ENCODE measurements around the gene MINK1. TPM values are rescaled to one million over a fixed set of nuclear protein-coding genes. Genes with fewer than 3 reads are reported as not detected.

MINK1 gene
- total RNA-seq, 2 donors from 2014 or later: 188 to 263 TPM

DNA sequence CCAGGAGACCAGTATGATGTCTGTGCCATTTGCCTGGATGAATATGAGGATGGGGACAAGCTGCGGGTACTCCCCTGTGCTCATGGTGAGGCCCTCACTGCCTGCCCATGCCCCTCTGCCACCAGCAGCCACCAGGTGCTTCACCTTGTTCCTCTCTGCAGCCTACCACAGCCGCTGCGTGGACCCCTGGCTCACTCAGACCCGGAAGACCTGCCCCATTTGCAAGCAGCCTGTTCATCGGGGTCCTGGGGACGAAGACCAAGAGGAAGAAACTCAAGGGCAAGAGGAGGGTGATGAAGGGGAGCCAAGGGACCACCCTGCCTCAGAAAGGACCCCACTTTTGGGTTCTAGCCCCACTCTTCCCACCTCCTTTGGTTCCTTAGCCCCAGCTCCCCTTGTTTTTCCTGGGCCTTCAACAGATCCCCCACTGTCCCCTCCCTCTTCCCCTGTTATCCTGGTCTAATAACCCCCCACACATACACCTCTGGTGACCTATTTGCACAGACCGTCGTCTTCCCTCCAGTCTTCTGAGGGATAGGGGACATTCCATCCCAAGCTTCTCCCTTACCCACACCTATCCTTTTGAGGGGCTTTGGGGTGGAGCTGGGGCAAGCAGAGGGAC lies 111.5 kb downstream of the MINK1 start:
- DNase-seq (no peak), ATAC-seq (no peak)
- H3K9me3 ChIP-seq (ENCODE audit: control insufficient read depth, low read length, poor library complexity, severe bottlenecking): no peaks in the 10 kb centered on the region
- Mint-ChIP-seq H3K27me3 (no peaks in the 10 kb centered on the region), H3K36me3 (ENCODE audit: low read depth) (peaks cover 28% of the 10 kb centered on the region), H3K4me3 (peak overlapping the region; percentile 100), H3K27ac (peak overlapping the region; percentile 93), H3K4me1 (peaks cover 59% of the 10 kb centered on the region)

DNA sequence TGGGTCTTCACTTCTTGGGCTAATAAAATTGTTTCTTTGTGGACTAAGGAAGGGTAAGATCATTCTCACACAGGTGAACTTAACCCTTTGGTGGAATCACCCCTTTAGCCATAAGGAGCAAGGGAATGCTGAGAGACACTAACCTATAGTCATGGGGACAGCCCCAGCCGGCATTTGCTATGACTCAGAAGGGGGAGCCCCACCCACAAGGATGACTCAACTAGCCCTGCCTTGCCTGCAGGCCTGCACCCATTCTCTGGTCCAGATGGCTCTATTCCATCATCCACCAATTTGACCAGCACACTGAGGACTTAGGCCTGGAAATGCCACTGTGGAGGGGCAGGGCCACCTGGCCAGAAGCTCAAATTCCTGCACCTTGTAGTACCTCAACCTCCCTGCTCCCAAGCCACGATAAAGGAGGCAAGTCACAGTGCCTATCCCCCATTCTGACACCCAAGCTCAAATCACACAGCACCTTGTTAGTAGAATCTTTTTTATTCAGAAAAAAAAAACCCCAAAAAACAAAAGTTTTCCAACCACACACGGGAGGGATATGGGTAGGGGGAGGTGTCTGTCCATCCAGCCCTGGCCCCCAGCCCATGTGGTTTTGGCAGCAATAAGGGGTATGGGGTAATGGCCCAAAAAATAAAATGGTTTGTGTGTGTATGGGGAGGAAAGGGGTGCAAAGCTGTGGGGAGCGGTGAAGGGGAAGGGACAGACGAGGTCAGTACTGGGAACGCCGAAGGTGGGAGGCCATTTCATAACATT lies 112.2 kb downstream of the MINK1 start:
- DNase-seq: peak; percentile 48 to 61 (median 54)
- ATAC-seq: peak; percentile 40
- peak overlapping the region; percentile 100 for H3K4me3 Mint-ChIP-seq
- peaks cover 58% of the 10 kb centered on the region for H3K4me1 Mint-ChIP-seq
- peaks cover 26% of the 10 kb centered on the region for H3K36me3 Mint-ChIP-seq (ENCODE audit: low read depth)
- peak overlapping the region; percentile 93 for H3K27ac Mint-ChIP-seq
- no peaks in the 10 kb centered on the region for H3K9me3 ChIP-seq (ENCODE audit: control insufficient read depth, low read length, poor library complexity, severe bottlenecking)
- no peaks in the 10 kb centered on the region for H3K27me3 Mint-ChIP-seq

DNA sequence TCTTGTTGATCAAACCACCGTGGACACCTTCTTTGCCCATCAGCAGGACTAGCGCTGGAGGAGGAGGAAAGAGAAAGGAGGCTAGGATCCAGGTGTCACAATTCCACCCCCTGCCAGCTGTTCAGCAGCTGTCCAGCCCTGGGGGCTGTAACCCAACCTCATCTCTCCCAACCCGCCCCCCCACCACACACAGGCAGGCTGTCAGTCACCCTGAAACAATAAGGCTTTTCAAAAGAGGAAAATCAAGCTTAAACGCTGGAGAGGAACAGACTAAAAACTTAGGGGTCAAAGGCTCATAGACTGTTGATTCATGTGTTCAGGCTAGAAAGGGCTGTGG lies 112.8 kb downstream of the MINK1 start:
- Mint-ChIP-seq H3K27ac (peak overlapping the region; percentile 93), H3K4me1 (peaks cover 63% of the 10 kb centered on the region), H3K4me3 (peak overlapping the region; percentile 100), H3K27me3 (no peaks in the 10 kb centered on the region), H3K36me3 (ENCODE audit: low read depth) (peaks cover 26% of the 10 kb centered on the region)
- H3K9me3 ChIP-seq (ENCODE audit: control insufficient read depth, low read length, poor library complexity, severe bottlenecking): no peaks in the 10 kb centered on the region
- no peak for ATAC-seq
- no peak for DNase-seq

DNA sequence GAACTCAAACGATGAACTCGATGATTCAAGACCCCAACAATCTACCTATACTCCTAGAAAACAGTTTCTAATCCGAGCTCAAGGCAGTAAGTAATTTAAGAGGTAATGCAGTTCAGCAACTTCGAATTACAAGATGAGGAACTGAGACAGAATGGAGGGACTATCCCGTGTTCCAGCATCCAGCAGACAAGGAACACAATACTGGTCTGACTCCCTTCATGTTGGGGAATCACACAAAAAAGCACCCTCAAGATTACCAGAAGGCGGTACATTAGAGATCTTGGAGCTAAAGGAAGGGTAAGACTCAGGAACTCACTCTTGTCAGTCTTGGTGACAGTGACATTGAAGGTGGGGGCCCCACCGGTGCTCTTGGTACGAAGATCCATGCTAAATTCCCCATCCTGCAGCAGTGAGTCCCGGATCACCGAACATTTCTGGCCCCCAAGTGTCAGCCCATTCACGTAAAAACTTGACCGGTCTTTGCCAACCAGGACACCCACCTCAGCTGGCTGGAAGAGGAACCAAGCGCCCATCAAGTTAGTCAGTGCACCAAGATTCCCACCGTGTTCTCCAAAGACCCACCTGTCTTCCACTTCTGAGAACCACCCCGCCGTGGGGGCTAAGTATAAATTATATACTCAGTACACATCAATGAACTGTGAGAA lies 113.3 kb downstream of the MINK1 start:
- Mint-ChIP-seq H3K4me3 (peak overlapping the region; percentile 100), H3K36me3 (ENCODE audit: low read depth) (peaks cover 22% of the 10 kb centered on the region), H3K27me3 (no peaks in the 10 kb centered on the region), H3K4me1 (peaks cover 61% of the 10 kb centered on the region), H3K27ac (peak overlapping the region; percentile 93)
- H3K9me3 ChIP-seq (ENCODE audit: control insufficient read depth, low read length, poor library complexity, severe bottlenecking): no peaks in the 10 kb centered on the region
- no peak for DNase-seq
- ATAC-seq: no peak

DNA sequence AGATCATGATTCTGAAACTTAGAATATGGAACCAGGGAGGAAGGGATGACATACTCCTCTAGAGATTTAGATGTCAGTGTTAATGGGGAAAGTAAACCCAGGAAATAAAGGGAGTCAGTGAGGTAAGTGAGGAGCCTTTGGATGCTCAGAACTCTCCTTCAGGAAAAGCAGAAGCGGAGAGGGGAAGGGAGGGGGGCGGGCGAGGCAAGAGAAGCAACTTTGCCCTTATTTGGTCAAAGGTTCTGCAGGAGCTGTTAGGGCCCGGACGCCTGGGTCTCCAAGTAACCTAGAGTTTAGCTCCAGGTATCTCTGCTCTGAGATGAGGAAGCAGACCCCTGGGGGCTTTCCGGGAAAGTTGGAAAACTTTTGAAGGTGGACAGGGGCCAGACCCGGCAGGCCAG lies 113.9 kb downstream of the MINK1 start:
- Mint-ChIP-seq H3K4me1 (peaks cover 56% of the 10 kb centered on the region), H3K27me3 (no peaks in the 10 kb centered on the region), H3K36me3 (ENCODE audit: low read depth) (peaks cover 19% of the 10 kb centered on the region), H3K4me3 (peak overlapping the region; percentile 100), H3K27ac (peak overlapping the region; percentile 93)
- no peak for DNase-seq
- H3K9me3 ChIP-seq (ENCODE audit: control insufficient read depth, low read length, poor library complexity, severe bottlenecking): no peaks in the 10 kb centered on the region
- ATAC-seq: no peak

Other genes starting within 250 kb of the MINK1 start
- gene SMTNL2, start 248.8 kb upstream of the MINK1 start, total RNA-seq: not detected
- under 1 TPM in 1 of 2 donors, not detected in 1; 0.13 TPM for gene ALOX15, start 191.7 kb upstream of the MINK1 start, total RNA-seq
- 10 to 100 TPM; 38.0 to 44.9 TPM for gene PELP1, start 129.2 kb upstream of the MINK1 start, total RNA-seq
- gene ARRB2, start 122.7 kb upstream of the MINK1 start, total RNA-seq: 100 to 1,000 TPM; 220 to 255 TPM
- gene MED11, start 101.9 kb upstream of the MINK1 start, total RNA-seq: 1 to 10 TPM; 5.9 to 9.3 TPM
- 1 to 10 TPM; 1.0 to 1.6 TPM for gene ZMYND15, start 93.5 kb upstream of the MINK1 start, total RNA-seq
- 10 to 100 TPM; 10.3 to 15.3 TPM for gene CXCL16, start 93.4 kb upstream of the MINK1 start, total RNA-seq
- not detected for gene TM4SF5, start 61.5 kb upstream of the MINK1 start, total RNA-seq
- not detected for gene VMO1, start 47.0 kb upstream of the MINK1 start, total RNA-seq
- under 1 TPM in 1 of 2 donors, not detected in 1; 0.34 TPM for gene GLTPD2, start 44.4 kb upstream of the MINK1 start, total RNA-seq
- gene PSMB6, start 37.2 kb upstream of the MINK1 start, total RNA-seq: 10 to 100 TPM; 54.3 to 59.7 TPM
- gene PLD2, start 26.2 kb upstream of the MINK1 start, total RNA-seq: 10 to 100 TPM; 30.6 to 32.8 TPM
- 10 to 100 TPM; 10.7 to 12.8 TPM for gene C17orf107, start 66.2 kb downstream of the MINK1 start, total RNA-seq
- gene CHRNE, start 69.8 kb downstream of the MINK1 start, total RNA-seq: 1 to 10 TPM; 1.1 to 1.6 TPM
- 10 to 100 TPM in 1 of 2 donors, 1 to 10 TPM in 1; 1.6 to 22.9 TPM for gene GP1BA, start 98.9 kb downstream of the MINK1 start, total RNA-seq
- gene SLC25A11, start 106.7 kb downstream of the MINK1 start, total RNA-seq: 10 to 100 TPM; 26.2 to 26.4 TPM
- 10 to 100 TPM; 95.5 to 99.0 TPM for gene RNF167, start 106.9 kb downstream of the MINK1 start, total RNA-seq
- gene PFN1, start 115.2 kb downstream of the MINK1 start, total RNA-seq: 100 to 1,000 TPM; 686 to 710 TPM
- gene ENO3, start 117.8 kb downstream of the MINK1 start, total RNA-seq: 10 to 100 TPM; 17.2 to 17.6 TPM
- 10 to 100 TPM; 39.0 to 48.4 TPM for gene SPAG7, start 134.5 kb downstream of the MINK1 start, total RNA-seq
- gene CAMTA2, start 154.3 kb downstream of the MINK1 start, total RNA-seq: 10 to 100 TPM; 59.9 to 63.5 TPM
- gene INCA1, start 164.2 kb downstream of the MINK1 start, total RNA-seq: not detected
- 10 to 100 TPM; 15.4 to 19.3 TPM for gene KIF1C, start 164.6 kb downstream of the MINK1 start, total RNA-seq
- under 1 TPM in 1 of 2 donors, not detected in 1; 0.12 TPM for gene SLC52A1, start 202.1 kb downstream of the MINK1 start, total RNA-seq
- gene ZFP3, start 245.1 kb downstream of the MINK1 start, total RNA-seq: 1 to 10 TPM; 2.5 to 3.6 TPM

Measured in T-helper 17 cell (primary cell).